Mesothelial cell of epicardium (in vitro differentiated cells): ENCODE results near the gene GARIN3. TPM values are rescaled to one million over a fixed set of nuclear protein-coding genes. Genes with fewer than 3 reads are reported as not detected.
"Not testable (repeated sequence)": the region's sequence is repeated elsewhere in the genome, so short reads cannot be mapped to it uniquely, and the experiment has no call there.

Experiments used
- DNase-seq, 2 experiments: peaks; one replicate each; pipeline ENCODE4 v3.0.0; 2021; ENCODE audit warnings: low spot score in 2 of 2; ENCODE audit not compliant: unreplicated experiment in 2 of 2
- H3K27ac Mint-ChIP-seq: 2 replicates; pipeline ENCODE4 v1.8.0; 2021; ENCODE audit warnings: mixed read lengths
- H3K27me3 Mint-ChIP-seq: 2 replicates; pipeline ENCODE4 v1.8.0; 2021; ENCODE audit warnings: low read depth, mixed read lengths
- H3K36me3 Mint-ChIP-seq: 2 replicates; pipeline ENCODE4 v1.8.0; 2021; ENCODE audit warnings: mixed read lengths
- H3K4me1 Mint-ChIP-seq: 2 replicates; pipeline ENCODE4 v1.8.0; 2021; ENCODE audit warnings: mixed read lengths
- H3K4me3 Mint-ChIP-seq: 2 replicates; pipeline ENCODE4 v1.8.0; 2021; ENCODE audit warnings: mild to moderate bottlenecking, moderate library complexity, mixed read lengths
- H3K9me3 Mint-ChIP-seq: 2 replicates; pipeline ENCODE4 v1.8.0; 2021; ENCODE audit warnings: mixed read lengths
- total RNA-seq: library from RNA; stranded (reverse); gene quantifications from 3 replicates; pipeline ENCODE4 v1.2.1, GENCODE V29; 2021
- TF ChIP-seq, protein P1 (sequence below): fragments of 200-600 bp; sonication (generic); IDR thresholded peaks from one replicate; pipeline ENCODE4 v1.5.0; 2021; ENCODE audit warnings: antibody characterized with exemption; ENCODE audit not compliant: unreplicated experiment

GARIN3 gene
- total RNA-seq, 1 donor from 2014 or later, result not detected

DNA sequence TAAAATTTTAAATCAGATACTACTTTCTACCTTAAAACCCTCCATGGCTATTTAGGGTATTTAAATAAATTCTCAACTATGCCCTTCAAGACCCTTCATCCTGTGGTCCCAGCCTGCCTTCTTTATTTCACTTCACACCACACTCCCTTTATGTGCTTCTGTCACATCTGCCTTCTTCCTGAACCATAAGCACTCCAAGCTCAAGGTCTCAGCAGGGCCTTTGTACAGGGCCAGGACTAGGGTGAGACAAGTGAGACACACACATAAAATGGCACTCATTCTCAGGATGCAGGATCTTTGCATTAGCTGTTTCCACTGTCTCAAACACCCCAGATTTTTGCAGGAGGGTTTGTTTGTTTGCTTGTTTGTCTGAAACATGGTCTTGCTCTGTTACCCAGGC is 22.2 kb upstream of the GARIN3 start:
- Mint-ChIP-seq H3K4me3 (no peak overlapping the region), H3K4me1 (no peaks in the 10 kb centered on the region), H3K27ac (no peak overlapping the region), H3K9me3 (no peaks in the 10 kb centered on the region), H3K36me3 (no peaks in the 10 kb centered on the region), H3K27me3 (peaks cover 37% of the 10 kb centered on the region)
- TF ChIP-seq, protein P1, sequence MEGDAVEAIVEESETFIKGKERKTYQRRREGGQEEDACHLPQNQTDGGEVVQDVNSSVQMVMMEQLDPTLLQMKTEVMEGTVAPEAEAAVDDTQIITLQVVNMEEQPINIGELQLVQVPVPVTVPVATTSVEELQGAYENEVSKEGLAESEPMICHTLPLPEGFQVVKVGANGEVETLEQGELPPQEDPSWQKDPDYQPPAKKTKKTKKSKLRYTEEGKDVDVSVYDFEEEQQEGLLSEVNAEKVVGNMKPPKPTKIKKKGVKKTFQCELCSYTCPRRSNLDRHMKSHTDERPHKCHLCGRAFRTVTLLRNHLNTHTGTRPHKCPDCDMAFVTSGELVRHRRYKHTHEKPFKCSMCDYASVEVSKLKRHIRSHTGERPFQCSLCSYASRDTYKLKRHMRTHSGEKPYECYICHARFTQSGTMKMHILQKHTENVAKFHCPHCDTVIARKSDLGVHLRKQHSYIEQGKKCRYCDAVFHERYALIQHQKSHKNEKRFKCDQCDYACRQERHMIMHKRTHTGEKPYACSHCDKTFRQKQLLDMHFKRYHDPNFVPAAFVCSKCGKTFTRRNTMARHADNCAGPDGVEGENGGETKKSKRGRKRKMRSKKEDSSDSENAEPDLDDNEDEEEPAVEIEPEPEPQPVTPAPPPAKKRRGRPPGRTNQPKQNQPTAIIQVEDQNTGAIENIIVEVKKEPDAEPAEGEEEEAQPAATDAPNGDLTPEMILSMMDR, result no peak
- no peak for DNase-seq

DNA sequence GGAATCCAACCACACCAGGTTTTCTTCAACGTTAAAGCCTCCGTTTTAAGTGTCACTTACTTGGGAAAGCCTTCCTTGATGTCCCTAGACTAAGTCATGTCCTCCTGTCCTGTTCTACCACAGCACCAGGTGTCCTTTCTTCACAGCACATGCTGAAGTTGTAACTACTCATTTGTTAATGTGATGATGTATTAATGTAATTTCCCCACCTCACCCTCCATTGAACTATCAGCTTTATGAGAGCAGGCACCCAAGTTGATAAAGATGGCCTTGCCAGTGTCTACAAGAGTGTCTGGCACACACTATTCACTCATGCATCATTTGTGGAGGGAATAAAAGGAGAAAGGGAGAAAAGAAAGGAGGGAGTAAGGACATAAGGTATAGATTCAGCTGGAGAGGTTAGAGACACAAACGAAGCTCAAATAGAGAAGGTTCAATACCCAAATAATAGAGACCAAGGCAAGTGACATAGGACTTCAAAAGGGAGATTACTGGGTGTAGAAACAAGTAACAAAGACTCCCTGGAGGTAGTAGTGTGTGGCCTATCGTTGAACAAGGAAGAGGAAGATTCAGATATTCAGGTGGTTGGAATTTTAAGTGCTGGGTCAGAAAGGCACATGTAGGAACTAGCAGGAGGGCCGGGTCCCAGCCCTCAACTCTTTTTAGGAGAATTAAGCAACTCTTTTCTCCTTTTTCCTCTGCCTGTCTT is 21.1 kb upstream of the GARIN3 start:
- H3K27ac Mint-ChIP-seq, result no peak overlapping the region

DNA sequence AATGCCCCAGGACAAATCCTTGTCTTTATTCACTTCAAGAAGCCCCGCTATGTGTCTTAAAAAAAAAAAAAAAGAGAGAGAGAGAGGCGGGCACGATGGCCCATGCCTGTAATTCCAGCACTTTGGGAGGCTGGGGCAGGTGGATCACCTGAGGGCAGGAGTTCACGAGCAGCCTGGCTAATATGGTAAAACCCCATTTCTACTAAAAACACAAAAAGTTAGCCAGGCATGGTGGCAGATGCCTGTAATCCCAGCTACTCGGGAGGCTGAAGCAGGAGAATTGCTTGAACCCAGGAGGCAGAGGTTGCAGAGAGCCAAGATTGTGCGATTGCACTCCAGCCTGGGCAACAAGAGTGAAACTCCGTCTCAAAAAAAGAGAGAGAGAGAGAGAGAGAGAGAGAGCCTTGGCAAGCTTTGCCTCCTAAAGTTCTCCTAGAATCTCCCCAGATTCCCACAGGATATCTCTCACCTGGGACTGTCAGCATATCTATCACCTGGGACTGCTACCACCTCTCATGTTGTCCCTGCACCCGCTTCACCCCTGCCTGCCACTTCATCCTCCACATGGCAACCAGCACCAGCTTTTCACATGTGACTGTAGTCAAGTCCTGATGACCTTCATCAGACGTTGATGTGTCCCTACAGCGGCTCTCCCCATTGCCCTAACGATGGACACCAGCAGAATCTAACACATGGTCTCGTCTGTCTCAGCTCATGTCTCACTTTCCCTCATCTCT is 20.4 kb upstream of the GARIN3 start:
- Mint-ChIP-seq H3K4me3 (no peak overlapping the region), H3K4me1 (no peaks in the 10 kb centered on the region), H3K27me3 (peaks cover 32% of the 10 kb centered on the region), H3K27ac (no peak overlapping the region), H3K36me3 (no peaks in the 10 kb centered on the region), H3K9me3 (no peaks in the 10 kb centered on the region)
- no peak for DNase-seq
- TF ChIP-seq, protein P1, result no peak

More for the DNA sequence above, 21.1 kb upstream of the GARIN3 start:
- TF ChIP-seq, protein P1, result no peak
- Mint-ChIP-seq H3K4me3 (no peak overlapping the region), H3K36me3 (no peaks in the 10 kb centered on the region), H3K9me3 (no peaks in the 10 kb centered on the region), H3K4me1 (no peaks in the 10 kb centered on the region), H3K27me3 (peaks cover 31% of the 10 kb centered on the region)
- DNase-seq, result no peak

DNA sequence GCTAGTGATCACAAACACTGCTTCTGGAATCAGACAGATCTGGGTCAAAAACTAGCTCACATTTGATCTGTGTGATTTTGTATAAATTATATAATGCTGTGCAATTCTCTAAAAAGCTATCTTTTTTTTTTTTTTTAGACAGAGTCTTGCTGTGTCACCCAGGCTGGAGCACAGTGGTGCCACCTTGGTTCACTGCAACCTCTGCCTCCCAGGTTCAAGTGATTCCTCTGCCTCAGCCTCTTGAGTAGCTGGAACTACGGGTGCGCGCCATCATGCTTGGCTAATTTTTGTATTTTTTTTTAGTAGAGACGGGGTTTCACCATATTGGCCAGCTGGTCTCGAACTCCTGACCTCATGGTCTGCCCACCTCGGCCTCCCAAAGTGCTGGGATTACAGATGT is 19.1 kb upstream of the GARIN3 start:
- peaks cover 38% of the 10 kb centered on the region for H3K27me3 Mint-ChIP-seq
- H3K4me1 Mint-ChIP-seq, H3K4me3 Mint-ChIP-seq, H3K27ac Mint-ChIP-seq, DNase-seq, H3K9me3 Mint-ChIP-seq, H3K36me3 Mint-ChIP-seq: not testable (repeated sequence)

DNA sequence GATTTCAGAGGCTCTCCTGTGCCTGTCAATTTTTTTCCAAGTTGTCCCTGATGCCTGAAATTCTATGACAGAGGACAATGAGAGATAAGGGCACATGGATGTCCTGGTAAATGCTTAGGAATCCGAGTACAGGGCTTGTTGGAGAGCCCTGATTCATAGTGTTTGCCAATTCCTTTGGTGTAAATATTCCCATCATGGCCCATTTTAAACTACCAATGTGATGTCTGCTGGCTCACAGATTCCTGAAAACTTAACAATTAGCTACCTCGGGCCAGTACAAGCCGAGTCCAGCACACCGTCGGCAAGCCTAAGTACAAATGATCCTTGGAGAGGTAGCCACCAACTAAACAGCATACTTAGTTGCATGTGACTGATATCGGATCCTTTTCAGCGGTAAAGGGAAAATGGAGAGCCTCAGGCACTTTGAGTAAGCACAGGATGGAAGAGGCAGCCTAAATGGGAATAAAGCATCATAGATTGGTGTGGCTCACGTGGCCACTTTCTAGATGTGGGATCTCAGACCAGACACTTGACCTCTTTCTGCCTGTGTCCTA is 18.1 kb upstream of the GARIN3 start:
- DNase-seq, result no peak
- Mint-ChIP-seq H3K4me3 (no peak overlapping the region), H3K27me3 (peaks cover 45% of the 10 kb centered on the region), H3K9me3 (no peaks in the 10 kb centered on the region), H3K27ac (no peak overlapping the region), H3K4me1 (no peaks in the 10 kb centered on the region), H3K36me3 (no peaks in the 10 kb centered on the region)
- TF ChIP-seq, protein P1, result no peak

DNA sequence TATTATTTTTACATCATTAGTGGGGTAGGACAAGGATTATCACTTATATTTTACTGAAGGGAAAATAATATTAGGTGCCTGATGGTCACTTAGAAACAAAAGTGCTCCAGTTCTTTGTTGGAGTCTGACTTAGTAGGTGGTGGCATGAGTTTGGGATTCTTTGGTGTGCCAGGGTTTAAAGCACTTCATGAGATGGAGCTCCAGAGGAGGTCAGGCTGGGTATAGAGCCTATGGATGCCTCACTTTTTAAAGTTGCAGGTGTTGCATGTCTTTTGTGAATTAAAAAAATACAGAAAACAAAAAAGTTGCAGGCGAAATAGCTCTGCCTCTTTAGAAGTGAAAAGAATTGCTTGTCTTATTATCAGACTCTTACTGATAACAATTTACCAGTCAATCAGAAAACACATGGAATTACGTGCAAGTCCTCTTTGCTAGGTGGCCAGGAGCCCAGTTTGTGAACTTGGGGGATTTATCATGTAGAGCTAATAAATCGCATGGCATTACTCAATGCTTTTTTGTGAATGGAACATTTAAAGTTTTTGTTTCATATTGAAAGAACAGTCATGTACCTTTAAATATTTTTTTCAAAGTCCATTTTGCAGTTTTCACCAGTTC is 16.2 kb upstream of the GARIN3 start:
- DNase-seq, result no peak

More for the DNA sequence above, 16.2 kb upstream of the GARIN3 start:
- Mint-ChIP-seq H3K27me3 (peaks cover 53% of the 10 kb centered on the region), H3K36me3 (no peaks in the 10 kb centered on the region), H3K27ac (no peak overlapping the region), H3K4me3 (no peak overlapping the region), H3K4me1 (no peaks in the 10 kb centered on the region), H3K9me3 (peaks cover 3% of the 10 kb centered on the region)
- TF ChIP-seq, protein P1, result no peak
